GM12891 (cell line): ENCODE results near the gene CLBA1.

Experiments used
- SPI1 ChIP-seq: IDR thresholded peaks from 2 replicates; pipeline ENCODE4 v1.6.1; 2011; ENCODE audit warnings: low read depth, low read length, control low read depth
- TAF1 ChIP-seq: IDR thresholded peaks from 2 replicates; pipeline ENCODE4 v1.6.1; 2011; ENCODE audit warnings: low read depth, low read length, control low read depth

DNA sequence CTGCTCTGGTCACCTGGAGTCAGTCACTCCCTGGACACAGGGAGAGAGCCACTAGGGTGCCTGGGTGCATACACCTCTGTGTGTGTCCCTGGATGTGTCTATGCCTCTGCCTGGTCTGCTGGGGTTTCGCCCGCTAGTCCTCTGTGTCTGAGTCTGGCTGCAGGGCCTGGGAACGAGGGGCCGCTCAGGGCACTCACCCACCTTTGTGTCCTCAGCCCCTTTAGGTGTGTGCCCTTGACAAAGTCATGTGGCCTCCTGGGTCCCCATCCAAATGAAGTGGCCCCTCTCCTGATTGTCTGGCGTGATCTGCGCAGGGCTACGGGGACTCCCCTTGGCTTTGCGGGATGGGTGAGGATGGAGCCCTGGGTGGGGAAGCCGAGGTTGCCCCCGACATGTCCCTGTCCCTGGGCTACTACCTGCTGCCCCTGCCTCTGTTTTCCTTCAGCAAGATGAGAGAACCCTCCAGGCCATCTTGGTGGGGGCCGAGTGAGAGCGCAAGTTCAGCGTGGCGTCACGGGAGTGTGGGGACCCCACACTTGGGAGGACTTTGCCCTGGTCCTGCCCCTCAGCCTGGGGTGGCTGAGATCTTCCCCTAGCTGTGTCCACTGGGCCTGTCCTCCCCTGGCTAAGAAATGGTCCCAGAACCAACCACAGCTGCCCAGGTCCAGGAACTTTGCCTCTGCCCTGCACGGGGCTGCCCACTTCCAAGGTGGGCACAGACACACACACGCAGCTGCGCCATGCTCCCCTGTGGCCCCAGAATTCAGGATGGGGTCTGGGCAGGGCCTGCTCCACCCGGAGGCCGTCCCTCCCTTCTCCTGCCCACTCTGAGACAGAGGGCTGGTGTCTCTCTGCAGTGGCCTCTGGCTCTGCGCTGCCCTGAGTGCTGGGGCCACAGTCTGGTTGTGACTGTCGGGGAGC, 4.7 kb upstream of the CLBA1 start:
- TF ChIP-seq SPI1, result no peak
- no peak for TF ChIP-seq TAF1
